Measurements from ENCODE around the gene CNTLN. TPM values are rescaled to one million over a fixed set of nuclear protein-coding genes. Genes with fewer than 3 reads are reported as not detected.

Gene CNTLN
- total RNA-seq, 1 experiment from 2014 or later: 5.1 TPM

DNA sequence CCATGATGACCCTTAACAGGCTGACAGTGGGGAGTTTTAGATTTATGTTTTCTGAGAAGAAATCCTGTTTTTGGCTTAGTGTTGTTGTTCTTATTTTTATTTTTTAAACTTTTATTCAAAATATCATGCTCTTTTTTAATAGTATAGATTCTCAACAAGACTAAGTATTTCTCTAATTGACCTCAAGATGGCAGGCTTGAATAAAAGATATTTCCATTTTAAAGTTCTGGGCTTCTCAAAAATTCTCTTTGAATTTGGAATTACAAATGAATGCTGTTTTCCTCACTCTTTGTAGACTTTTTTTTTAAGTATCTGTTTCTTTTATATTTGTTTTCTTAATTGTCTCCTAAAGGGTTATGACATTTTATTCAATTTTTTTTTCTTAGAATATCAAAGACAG lies 394.0 kb downstream of the CNTLN start (continued):
- TF ChIP-seq YY1 (IDR thresholded peaks at IDR 0.05; ENCODE audit: extremely low read depth, insufficient replicate concordance, low read depth, low read length) (no peak), CBX3 (IDR thresholded peaks at IDR 0.05; ENCODE audit: low read depth) (no peak), ELF1 (IDR thresholded peaks at IDR 0.05; ENCODE audit: borderline replicate concordance, low read depth) (no peak)

DNA sequence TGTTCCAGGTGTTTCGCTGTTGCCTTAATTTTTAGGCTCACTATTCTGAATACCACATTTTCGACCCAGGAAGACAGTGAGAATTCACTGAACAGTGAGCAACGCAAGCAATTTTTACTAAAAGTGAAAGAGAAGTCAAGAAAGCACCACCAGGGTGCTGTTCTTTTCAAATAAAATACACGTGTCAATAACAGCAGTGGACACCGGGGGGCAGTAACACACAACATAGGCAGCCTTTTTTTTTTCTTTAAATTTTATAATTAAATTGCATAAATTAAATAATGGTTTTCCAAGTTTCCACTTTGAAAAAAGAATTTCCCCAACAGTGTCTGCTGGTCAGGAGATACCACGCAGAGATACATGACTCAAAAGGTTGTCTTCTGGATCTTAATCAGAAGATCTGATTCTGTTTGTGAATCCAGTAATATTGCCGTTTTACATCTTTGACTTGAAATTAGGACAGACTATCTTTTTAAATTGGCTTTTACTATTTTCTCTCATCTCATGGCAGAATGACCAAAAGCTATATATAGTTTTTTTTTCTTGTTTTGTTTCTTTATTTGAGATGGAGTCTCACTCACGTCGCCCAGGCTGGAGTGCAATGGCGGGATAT lies 396.9 kb downstream of the CNTLN start:
- ChIA-PET CTCF (no interaction called here), RAD21 (ENCODE audit: low non-redundant PET in 1 of 2, low total read pairs in 2 of 2, uncharacterized antibody in 2 of 2, unreplicated experiment in 2 of 2) (no interaction called here), POLR2A (no interaction called here)
- Histone ChIP-seq H3K9ac (ENCODE audit: low read length) (no peak overlapping the region), H3K4me1 (ENCODE audit: control insufficient read depth in 1 of 2, insufficient read depth in 2 of 2, low read length in 2 of 2) (no peaks in the 10 kb centered on the region), H3K79me2 (ENCODE audit: insufficient read depth, low read length) (no peaks in the 10 kb centered on the region), H3K36me3 (ENCODE audit: control insufficient read depth in 1 of 2, insufficient read depth in 2 of 2, low read length in 2 of 2) (no peaks in the 10 kb centered on the region), H3K27ac (ENCODE audit: low read depth, low read length) (no peak overlapping the region), H3K27me3 (ENCODE audit: insufficient read depth, low read length) (no peaks in the 10 kb centered on the region), H4K20me1 (ENCODE audit: insufficient read depth) (no peaks in the 10 kb centered on the region), H3K9me3 (ENCODE audit: control insufficient read depth in 1 of 2, insufficient read depth in 1 of 2, low read depth in 1 of 2, low read length in 2 of 2) (no peaks in the 10 kb centered on the region), H3K4me3 (replicated peaks in 1 of 2; ENCODE audit: low read depth in 1 of 2, low read length in 2 of 2) (no peak overlapping the region), H2AFZ (ENCODE audit: low read depth, low read length, poor library complexity, severe bottlenecking) (no peak overlapping the region), H3K4me2 (ENCODE audit: low read length) (no peak overlapping the region), H3K9me2 (ENCODE audit: insufficient read depth) (no peaks in the 10 kb centered on the region)
- intact Hi-C loops (cut with micrococcal nuclease): loop anchor here (1.0 to 5.0 kb wide), 4 partner anchors 271 to 1926 kb away; no protein-coding TSS in a partner anchor
- TF ChIP-seq YY1 (IDR thresholded peaks at IDR 0.05; ENCODE audit: extremely low read depth, insufficient replicate concordance, low read depth, low read length) (peak; percentile 82), RAD21 (IDR thresholded peaks at IDR 0.05; ENCODE audit: low read depth) (peak; percentile 64), SP1 (IDR thresholded peaks at IDR 0.05; ENCODE audit: low read depth) (no peak), POLR2A (IDR thresholded peaks at IDR 0.05; ENCODE audit: borderline replicate concordance, extremely low read depth, insufficient read depth, insufficient read length) (no peak), EGR1 (IDR thresholded peaks at IDR 0.05; ENCODE audit: low read depth) (no peak), CTCF (IDR thresholded peaks at IDR 0.05 in 2 of 3, conservative IDR thresholded peaks at IDR 0.05 in 1 of 3; ENCODE audit: borderline replicate concordance in 1 of 3, insufficient read depth in 1 of 3, low read depth in 2 of 3, low read length in 2 of 3) (peak; percentile 48 to 65 (median 62)), TCF7L2 (IDR thresholded peaks at IDR 0.05; ENCODE audit: borderline replicate concordance, extremely low read depth, insufficient read depth, insufficient read length) (no peak), ZFX (IDR thresholded peaks at IDR 0.05) (no peak), EZH2phosphoT487 (IDR thresholded peaks at IDR 0.05; ENCODE audit: borderline replicate concordance) (no peak), SIN3A (IDR thresholded peaks at IDR 0.05; ENCODE audit: low read depth) (no peak)
- TF ChIP-seq, protein P1, sequence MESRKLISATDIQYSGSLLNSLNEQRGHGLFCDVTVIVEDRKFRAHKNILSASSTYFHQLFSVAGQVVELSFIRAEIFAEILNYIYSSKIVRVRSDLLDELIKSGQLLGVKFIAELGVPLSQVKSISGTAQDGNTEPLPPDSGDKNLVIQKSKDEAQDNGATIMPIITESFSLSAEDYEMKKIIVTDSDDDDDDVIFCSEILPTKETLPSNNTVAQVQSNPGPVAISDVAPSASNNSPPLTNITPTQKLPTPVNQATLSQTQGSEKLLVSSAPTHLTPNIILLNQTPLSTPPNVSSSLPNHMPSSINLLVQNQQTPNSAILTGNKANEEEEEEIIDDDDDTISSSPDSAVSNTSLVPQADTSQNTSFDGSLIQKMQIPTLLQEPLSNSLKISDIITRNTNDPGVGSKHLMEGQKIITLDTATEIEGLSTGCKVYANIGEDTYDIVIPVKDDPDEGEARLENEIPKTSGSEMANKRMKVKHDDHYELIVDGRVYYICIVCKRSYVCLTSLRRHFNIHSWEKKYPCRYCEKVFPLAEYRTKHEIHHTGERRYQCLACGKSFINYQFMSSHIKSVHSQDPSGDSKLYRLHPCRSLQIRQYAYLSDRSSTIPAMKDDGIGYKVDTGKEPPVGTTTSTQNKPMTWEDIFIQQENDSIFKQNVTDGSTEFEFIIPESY (IDR thresholded peaks at IDR 0.05; ENCODE audit: extremely low read depth, insufficient replicate concordance, low read length): no peak
- BruUV-seq (replicated peaks): no TSS peak
- ATAC-seq: peak; percentile 65; the same call in 1 of the 2 replicates
- DNase-seq (ENCODE audit: low read depth, low spot score): peak; percentile 10

Measured in HCT116 (cell line).